GOT3 (cell line): ENCODE results near the gene R3HDM2.

Source experiments
- DNase-seq: peaks from one replicate; lab custom pipeline; 2025; ENCODE audit warnings: mixed read lengths; lab: John Stamatoyannopoulos, UW

R3HDM2 gene

DNA sequence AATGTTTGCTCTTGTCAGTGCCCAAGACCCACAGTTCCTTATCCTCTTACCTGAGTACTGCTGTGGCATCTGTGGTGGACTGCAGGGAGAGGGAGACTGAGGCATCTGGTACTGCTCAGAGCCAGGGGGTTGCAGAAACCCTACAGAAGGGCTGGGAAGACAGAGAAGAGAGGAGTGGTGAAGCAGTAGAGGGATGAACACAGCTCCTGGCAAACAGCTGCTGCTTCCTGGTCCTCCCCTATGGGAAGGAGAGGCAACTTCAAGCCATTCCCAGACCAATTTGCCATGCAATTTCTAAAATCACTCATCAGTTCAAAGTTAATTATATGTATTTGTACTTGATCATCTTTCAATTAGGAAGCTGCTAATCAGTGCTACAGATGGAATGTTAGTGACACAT, 164.2 kb downstream of the R3HDM2 start:
- DNase-seq, result no peak

DNA sequence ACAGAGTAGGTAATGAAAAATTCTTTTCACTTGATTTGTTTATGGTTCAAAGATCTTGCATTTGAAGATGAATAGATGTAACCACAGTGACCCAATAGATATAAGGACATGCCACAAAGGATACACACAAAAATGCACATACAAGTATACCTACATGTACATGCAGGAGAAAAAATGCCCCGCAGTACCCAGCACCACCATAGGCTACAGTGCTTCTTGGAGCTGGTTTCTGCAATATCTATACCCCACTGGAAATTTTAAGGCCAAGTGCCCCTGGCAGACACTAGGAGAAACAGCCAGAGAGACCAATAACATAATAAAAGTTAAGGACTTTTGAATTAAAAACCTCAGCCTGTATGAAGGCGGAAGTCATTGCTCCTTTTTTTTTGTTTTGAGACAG, 167.7 kb downstream of the R3HDM2 start:
- DNase-seq, result no peak

GRCh38 chr12:57262126-57262822, 168.6 kb downstream of the R3HDM2 start:
- no peak for DNase-seq

- no peak for DNase-seq
Measured at GRCh38 chr12:57261428-57261865, 169.4 kb downstream of the R3HDM2 start.

DNA sequence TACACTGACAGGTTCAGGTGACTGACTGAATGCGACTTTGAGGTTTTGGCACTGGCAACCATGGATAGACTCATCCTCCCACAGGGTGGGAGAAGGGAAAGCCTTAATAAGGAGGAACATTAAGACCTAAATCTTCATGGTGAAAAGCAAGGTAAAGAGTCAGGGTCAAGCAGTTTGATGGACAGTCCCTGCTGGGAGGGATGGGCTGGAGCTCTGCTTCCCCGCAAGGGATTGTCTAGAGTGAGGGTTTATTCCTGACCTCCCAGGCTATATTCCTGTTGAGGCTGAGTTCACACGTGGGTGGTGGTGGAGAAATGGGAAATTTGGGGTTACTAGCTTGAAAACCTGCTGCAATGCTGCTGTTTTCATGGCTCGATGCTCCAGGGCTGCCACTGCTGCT, 170.5 kb downstream of the R3HDM2 start:
- no peak for DNase-seq

DNA sequence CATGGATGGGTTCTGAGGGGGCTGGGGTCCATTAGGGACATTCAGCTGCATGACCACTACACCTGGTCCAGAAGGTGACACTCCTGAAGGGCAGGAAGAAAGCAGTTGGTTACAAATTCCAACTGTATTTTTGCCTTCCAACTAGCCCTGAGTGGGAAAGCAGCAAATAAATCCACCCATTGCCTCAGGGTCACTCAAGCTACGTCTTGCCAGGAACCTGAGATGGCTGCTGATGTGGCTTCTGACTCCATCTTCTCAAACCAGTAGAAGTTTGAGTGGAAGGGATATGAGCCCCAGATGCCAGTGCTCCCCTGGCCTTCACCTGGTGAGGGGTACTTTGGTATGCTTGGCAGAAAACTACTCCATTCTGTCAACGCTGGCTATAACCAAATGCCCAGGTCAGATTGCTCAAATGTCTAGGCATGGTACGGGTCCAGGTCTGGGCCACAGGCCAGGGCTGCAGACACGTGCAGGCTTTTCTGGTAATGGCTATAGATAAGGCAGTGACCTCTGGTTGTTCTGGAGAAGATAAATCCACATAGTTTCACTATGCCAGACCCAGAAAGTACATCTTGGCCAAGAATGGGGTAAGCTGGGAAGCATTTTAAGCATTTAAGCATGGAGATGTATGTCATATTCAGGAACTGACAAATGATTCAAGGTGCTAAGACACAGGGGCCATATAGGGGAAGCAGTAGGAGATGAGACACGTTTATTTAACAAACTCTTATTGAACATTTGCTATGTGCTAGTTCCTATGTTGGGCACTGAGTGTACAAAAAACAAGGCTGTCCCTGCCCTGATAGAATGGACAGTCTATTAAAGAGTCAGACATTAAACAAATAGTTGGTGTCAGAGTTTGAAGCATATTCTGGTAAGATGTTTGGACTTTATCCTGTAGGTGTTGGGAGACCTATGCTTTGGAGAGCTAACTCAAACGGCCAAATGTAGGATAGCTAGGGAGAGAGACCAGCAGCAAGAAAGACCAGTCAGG, 171.6 kb downstream of the R3HDM2 start:
- DNase-seq, result no peak

- DNase-seq, result no peak
Measured at GRCh38 chr12:57255916-57256315, 174.9 kb downstream of the R3HDM2 start.

- DNase-seq, result no peak
Measured at GRCh38 chr12:57254506-57255280, 176.2 kb downstream of the R3HDM2 start.

DNA sequence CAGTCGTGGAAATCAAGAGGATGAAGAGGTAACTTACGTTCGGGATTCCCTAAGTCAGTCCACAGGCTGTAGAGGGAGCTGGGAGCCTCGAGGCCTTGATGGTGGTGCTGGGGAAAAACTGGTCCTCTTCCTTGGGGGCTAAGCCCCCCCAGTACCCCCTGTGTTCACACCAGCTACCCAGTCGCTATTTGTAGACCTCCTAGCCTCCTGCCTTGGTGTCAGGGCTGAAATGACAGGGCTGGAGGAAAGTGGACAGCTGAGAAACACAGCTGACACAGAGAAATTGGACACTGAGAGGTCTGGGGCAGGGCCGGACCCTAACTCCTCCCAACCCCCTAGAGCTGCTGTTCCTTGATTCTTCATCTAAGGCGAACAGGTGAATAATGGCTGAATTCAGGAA, 179.9 kb downstream of the R3HDM2 start, which contains the start of gene STAC3:
Gene STAC3 (minus strand): TSS at position 232 of the 400 bp plus-strand sequence. CDS start 1,551 bp downstream, outside the sequence.
- no peak for DNase-seq

- no peak for DNase-seq
Measured at GRCh38 chr12:57250541-57250940, 180.3 kb downstream of the R3HDM2 start.

- no peak for DNase-seq
Measured at GRCh38 chr12:57248934-57249742, 181.7 kb downstream of the R3HDM2 start.

GRCh38 chr12:57247041-57247440, 183.8 kb downstream of the R3HDM2 start:
- no peak for DNase-seq

GRCh38 chr12:57244312-57244696, 186.5 kb downstream of the R3HDM2 start:
- no peak for DNase-seq

- DNase-seq, result peak; percentile 99
Measured at GRCh38 chr12:57243521-57244311, 187.1 kb downstream of the R3HDM2 start.

DNA sequence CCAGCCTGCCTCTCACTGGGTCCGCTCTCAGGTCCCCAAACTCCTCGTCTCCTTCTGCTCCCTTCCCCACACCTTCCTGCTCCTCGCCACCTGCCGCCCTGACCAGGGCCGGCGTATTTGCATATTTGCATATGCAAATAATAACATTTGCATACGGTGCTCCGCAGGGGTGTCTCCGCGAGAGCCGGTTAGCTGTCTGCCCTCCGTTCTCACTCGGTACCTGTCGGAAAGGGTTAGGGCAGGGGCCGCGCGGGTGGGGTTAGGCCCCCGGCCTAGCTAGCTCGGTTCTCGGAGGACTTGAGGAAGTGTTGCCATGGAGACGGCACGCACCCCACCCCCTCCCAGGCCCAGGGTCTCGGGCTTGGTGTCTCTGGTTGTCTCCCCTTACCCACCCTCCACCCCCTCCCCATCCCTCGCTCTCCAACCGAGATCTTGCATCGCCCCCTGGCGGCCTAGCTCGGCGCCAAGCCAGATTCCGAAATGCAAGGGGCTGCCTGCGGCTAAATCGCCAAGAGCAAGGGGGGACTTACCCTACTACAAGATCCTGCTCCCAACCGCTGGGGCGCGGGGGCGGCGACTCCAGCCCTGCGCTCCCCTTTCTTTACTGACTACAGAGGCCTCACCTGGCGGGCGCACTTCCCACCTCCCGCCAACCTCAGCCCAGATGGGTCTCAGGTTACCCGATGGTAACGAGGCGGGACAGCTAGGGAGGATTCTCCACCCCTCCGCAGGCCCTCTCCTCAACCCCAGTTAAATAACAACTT, 188.0 kb downstream of the R3HDM2 start:
- DNase-seq, result peak; percentile 85

DNA sequence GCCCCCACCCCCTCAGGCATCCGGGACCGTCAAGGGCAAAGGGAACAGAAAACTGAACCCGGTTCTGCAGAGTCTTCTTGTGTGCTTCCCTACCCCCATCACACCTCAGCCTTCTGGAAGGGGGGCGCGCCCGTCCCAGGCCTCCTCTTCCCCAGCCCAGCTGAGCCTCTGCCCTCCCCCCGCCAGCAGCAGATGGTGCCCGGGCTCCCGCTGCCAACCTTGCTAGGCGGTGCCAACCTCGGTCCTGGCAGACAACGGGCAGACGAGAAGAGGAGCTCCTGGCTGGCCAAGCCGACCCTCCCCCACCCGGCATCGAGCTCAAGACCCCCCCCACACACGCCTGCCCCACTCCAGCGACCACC, 188.5 kb downstream of the R3HDM2 start:
- no peak for DNase-seq

DNA sequence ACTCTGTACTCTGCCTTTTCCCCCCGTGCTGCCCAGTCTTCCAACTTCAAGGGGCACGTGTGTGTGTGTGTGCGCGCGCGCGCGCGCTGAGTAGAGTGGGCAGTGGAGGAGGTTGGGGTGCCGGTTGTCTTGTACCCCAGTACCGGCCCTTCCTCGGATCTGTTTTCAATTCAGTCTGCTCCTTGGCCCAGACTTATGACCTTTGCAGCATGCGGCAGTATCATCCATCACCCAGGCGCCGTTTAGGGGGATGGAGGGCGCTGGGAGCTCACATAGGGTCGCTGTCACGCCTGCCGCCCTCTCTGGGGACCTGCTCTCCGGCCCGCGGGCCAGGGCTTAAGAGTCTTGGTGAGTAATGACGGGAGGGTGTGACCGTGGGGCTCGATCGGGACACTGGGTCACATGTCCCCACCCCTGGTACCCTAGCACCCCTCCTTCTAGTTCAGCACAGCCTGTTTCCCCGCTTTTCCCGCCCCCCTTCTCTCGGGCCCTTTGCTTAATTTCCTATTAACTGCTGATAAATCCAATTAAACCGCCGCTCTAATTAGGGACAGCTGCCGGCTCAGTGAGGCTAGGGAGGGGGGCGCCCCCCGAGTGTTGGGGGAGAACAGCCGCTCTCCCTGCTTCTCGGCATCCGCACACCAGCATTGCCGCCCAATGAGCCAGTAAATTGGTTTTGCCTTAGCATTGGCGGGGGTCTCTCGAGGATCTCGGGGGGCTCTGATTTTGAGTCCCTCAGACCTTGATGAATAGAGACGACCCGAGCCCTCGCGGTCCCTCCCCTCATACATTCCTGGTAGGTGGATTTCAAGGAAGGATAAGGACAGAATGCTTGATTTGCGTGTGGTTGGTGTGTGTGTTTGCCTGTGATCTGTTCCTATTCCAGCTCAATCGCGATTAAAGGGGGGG, 189.2 kb downstream of the R3HDM2 start:
- DNase-seq, result no peak

DNA sequence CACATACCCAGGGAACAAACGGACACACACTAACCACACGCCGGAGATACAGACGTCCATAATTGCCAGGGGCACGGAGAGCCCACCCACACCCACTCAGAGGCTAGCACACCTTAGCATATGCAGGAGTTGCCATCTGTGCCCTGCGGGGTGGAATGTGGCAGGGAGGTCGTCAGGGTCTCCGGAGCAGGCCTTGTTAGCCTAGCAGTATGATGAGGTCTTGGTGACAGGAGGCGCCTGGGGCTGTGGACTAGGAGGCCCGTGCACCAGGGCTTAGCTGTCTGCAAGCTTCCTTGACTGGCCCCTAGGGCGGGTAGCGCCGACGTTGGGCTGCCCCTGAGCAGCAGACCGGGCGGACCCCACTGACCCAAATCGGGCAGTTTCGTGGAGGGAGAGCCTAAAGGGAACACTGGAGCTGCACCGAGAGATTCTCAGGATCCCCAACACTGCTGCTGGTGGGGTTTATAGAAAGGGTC, 189.9 kb downstream of the R3HDM2 start:
- DNase-seq, result no peak
